Measurements from ENCODE around the gene EEIG1.

- TF ChIP-seq SUZ12 (IDR thresholded peaks at IDR 0.05) (no peak), L3MBTL2 (conservative IDR thresholded peaks at IDR 0.05) (no peak), FOXK2 (IDR thresholded peaks at IDR 0.05) (no peak)
These were observed 39.9 kb upstream of the EEIG1 start for GRCh38 chr9:128020692-128021091.
